GM15510 (cell line): ENCODE measurements around the gene GPRC5D.

Source experiments
- POLR2A ChIP-seq: IDR thresholded peaks from 3 replicates; pipeline ENCODE4 v1.6.1; 2011; ENCODE audit warnings: borderline replicate concordance; ENCODE audit not compliant: insufficient read length; ENCODE audit errors: extremely low read depth

The GPRC5D gene

DNA sequence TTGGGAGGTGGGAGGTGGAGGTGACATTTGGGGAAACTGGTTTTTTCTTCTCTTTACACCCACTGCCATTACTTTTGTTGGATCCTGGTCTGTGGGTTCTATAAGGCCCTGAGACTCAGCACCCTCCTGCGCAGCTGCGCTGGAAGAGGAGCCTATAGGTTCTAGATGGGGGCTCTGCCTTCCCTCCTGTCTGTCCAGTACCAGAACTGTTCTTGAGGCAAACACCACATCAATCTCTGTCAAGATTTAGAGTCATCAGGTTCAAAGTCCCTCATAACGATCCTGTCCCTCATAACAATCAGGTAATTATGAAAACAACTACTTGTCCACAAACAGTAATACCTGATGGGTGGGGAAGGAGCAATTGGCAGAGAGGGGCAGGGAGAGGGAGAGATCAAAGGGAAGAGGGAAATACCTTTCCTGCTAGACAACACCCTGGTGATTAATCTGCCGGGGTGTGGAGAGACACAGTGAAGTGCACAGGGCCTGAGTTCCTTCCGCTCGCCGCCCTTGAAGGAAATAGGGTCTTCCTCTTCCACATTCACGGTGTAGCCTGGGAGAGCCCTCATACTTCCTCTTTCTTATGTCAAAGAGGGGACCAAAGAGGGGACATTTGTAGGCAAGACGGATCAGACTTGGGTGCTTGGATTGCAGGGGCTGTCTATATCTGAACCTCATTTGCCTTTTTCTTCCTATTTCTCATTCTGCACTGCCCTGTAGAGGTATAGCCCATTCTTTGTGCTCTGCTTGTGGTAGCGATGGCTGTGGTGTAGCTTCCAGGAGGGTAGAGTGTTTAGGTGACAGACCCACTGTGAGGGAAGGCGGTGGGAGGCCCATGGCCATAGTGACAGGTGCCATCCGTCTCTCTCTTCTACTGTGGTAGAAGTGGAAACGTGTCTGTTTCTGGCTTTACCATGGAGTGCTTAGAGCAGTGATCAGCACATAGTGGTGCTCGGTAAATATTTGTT, 48.0 kb downstream of the GPRC5D start:
- no peak for TF ChIP-seq POLR2A

DNA sequence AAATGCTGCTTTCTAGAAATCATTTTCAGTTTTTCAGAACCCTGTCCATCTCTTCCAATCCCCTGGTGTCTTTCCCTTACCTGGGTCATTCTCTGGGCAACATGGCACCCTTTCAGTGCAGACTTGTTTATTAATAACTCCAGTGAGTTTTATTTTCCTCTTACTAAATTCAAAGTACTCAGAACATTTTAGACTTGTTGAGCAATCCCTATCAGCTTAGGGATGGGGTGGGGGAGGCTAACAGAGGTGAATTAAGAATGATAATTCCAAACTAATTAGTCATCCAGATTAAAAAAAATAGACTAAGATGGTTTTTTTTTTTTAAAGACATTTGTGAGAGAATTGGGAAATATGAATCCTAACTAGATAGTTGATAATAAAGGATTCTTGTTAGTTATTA, 49.9 kb downstream of the GPRC5D start:
- no peak for TF ChIP-seq POLR2A

GRCh38 chr12:12901158-12901791, 50.7 kb downstream of the GPRC5D start:
- no peak for TF ChIP-seq POLR2A

DNA sequence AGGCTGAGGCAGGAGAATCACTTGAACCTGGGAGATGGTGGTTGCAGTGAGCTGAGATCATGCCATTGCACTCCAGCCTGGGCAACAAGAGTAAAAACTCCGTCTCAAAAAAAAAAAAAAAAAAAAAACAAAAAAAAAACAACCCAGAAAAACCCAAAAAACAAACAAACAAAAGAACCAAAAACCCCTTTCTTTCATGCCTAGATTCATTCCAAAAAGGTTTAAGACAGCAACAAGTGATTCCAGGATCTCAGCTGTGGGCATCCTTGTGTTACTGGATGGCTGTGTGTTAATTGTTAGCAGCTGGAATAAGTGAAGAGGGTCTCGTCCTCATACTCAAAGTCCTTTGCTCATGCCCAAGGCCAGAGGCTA, 51.2 kb downstream of the GPRC5D start:
- no peak for TF ChIP-seq POLR2A

DNA sequence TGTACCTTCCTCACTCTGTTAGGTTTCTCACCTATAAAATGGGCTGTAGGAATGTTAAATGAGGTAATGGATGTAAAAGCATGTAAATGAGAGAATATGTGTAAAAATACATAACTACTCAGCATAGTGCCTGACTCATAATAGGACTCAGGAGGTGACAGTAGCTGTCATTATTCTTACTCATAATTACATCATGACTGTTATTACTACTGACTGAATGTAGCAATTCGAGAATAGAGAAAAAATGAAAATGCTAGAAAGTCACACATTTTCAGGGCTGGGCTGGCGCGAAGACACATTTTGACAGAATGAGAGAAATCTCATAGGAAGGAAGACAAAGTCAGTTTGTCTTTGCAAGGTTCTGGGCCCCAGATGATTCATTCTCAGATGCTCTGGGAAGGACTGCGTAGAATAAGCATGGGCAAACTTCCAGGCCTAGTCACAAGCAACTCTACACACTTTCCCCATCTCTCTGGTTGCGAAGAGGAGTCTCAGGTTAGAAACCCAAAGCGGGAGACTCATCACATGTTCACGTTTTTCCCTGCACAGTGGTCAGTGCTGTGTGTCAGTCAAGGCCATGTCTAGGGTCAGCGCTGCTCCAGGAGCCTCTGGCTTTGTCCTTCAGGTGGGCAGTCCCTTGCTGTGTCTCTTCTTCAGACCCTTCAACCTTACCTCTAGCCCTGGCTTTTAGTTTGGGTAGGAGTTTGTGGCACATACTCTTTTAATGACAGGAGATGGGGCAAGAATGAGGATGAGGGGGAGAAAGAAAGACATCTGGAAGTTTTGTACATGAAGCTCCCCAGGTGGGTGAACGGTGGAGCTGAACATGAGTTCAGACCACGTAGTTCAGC, 52.2 kb downstream of the GPRC5D start:
- no peak for TF ChIP-seq POLR2A

DNA sequence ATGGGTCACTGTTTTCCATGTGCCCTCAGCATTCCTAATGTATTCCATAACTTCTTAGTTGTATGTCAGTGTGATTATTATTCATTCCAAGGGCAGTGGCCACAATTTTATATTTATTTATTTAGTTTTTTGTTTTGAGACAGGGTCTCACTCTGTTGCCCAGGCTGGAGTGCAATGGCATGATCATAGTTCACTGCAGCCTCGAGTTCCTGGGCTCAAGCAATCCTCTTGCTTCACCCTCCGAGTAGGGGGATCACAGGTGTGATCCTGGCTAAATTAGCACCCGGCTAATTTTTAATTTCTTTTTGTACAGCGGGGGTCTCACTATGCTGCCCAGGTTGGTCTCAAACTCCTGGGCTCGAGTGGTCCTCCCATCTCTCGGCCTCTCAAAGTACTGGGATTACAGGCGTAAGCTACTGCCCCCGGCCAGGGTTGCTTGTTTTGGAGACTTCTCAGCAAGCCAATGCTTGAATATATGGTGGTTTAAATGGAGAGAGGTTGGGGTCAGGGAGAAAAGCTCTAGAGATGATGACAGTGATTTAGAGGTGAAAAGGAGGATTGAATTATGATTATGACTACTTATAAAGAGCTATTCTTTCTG, 53.0 kb downstream of the GPRC5D start:
- TF ChIP-seq POLR2A, result no peak

DNA sequence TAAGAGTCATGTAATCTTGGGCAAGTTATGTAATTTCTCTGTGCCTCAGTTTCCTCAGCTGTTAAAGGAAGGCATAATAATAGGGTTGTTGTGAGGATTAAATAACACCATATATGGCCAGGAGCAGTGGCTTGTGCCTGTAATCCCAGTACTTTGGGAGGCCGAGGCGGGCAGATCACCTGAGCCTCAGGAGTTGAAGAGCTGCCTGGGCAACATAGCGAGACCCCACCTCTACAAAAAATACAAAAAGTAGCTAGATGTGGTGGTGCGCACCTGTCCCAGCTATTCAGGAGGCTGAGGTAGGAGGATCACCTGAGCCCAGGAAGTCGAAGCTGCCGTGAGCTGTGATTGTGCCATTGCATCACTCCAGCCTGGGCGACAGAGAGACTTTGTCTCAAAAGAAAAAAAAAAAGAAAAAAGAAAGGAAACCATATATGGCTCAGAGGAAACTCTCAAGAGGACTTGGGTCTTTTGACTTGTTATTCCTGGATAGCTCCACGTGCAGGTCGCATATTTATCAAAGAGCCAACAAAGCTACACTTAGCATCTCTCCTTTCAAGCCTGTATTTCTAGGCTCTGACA, 53.7 kb downstream of the GPRC5D start:
- no peak for TF ChIP-seq POLR2A

DNA sequence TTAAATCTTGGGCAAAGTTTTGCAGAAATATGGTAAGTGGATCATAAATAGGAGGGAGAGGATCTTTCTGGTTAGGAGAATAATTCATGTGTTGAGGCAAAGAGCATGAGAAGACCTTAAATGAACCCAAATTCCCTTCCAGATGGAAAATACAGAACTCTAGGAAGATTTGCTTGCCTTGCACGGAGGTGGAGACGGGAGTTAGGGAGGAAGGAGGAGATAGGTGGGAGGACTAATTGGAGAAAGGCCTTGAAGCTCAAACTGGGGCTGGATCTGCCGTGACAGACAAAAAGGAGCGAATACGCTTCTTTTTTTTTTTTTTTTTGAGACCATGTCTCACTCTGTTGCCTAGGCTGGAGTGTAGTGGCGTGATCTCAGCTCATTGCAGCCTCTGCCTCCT, 54.7 kb downstream of the GPRC5D start:
- no peak for TF ChIP-seq POLR2A

DNA sequence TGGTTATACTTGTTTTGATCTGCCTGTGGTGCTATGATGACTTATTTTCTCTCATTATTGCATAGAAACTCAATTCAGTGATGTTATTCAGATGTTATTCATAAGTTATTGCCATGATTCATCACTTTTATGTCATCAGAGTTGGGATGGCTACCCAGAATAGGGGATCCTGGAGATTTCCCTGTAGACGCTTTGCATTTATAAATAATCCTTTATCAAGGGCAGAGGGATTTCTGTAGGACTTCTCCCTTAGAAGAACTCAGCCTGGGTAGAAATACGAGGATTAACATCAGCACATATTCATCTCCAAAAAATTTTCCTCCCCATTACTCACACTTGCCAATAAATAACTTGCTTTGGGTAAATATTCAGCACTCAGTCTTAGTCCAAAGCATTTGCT, 55.7 kb downstream of the GPRC5D start:
- TF ChIP-seq POLR2A, result no peak

- no peak for TF ChIP-seq POLR2A
Measured at GRCh38 chr12:12893438-12893837, 58.5 kb downstream of the GPRC5D start.

GRCh38 chr12:12892681-12893141, 59.3 kb downstream of the GPRC5D start:
- TF ChIP-seq POLR2A, result no peak

DNA sequence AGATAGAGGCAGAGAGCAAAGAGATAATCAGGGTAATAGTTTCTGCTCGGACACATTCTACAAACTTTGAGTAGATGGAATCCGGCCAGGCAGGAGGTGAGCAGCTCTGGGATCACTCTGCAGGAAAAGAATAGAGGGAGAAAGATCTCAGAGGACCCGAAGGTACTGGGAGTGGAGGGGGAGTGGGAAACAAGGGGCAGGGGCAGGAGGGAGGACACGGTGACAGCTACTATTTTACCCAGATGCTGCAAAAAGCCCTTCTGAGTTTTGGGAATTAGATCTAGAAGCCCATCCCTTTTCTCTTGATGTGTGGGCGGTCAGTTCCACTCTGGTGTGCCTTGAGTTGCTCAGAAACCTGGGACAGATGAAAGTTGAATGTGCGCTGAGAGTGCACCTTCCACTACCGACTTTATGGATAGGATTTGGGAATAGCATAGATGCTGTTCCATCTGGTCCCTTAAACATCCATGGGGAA, 60.1 kb downstream of the GPRC5D start:
- TF ChIP-seq POLR2A, result no peak

- no peak for TF ChIP-seq POLR2A
Measured at GRCh38 chr12:12891080-12891880, 60.7 kb downstream of the GPRC5D start, which contains the start of gene GPRC5A. GPRC5A (plus strand) TSS chr12:12891562; CDS start chr12:12908250, 16,688 bp downstream.
